IgD-negative memory B cell (primary cell): ENCODE measurements around the gene SHH. TPM values are rescaled to one million over a fixed set of nuclear protein-coding genes. Genes with fewer than 3 reads are reported as not detected.

Source experiments
- H3K27ac Mint-ChIP-seq, 3 donors: one replicate each; pipeline ENCODE4 v1.8.0; 2020 to 2022; ENCODE audit warnings: mild to moderate bottlenecking in 3 of 3, mixed read lengths in 3 of 3, moderate library complexity in 1 of 3
- H3K27me3 Mint-ChIP-seq: one replicate; pipeline ENCODE4 v1.8.0; 2021; ENCODE audit warnings: mixed read lengths
- H3K36me3 Mint-ChIP-seq: one replicate; pipeline ENCODE4 v1.8.0; 2020; ENCODE audit warnings: mild to moderate bottlenecking, mixed read lengths
- H3K4me1 Mint-ChIP-seq, 3 donors: one replicate each; pipeline ENCODE4 v1.8.0; 2020 to 2022; ENCODE audit warnings: mixed read lengths in 3 of 3, mild to moderate bottlenecking in 1 of 3
- H3K4me3 Mint-ChIP-seq, 4 donors: one replicate each; pipeline ENCODE4 v1.8.0; 2020 to 2022; ENCODE audit warnings: mild to moderate bottlenecking in 4 of 4, mixed read lengths in 4 of 4, moderate library complexity in 3 of 4
- H3K9me3 Mint-ChIP-seq, 3 donors: one replicate each; pipeline ENCODE4 v1.8.0; 2020 to 2021; ENCODE audit warnings: mixed read lengths in 3 of 3, mild to moderate bottlenecking in 1 of 3
- polyA plus RNA-seq: library from polyadenylated mRNA; unstranded; fragments of 300-500 nt; fragmentation: Illumina TruSeq; gene quantifications from one replicate; pipeline ENCODE4 v1.2.3, GENCODE V29; 2021

The SHH gene
- polyA plus RNA-seq, 1 donor from 2014 or later: not detected

DNA sequence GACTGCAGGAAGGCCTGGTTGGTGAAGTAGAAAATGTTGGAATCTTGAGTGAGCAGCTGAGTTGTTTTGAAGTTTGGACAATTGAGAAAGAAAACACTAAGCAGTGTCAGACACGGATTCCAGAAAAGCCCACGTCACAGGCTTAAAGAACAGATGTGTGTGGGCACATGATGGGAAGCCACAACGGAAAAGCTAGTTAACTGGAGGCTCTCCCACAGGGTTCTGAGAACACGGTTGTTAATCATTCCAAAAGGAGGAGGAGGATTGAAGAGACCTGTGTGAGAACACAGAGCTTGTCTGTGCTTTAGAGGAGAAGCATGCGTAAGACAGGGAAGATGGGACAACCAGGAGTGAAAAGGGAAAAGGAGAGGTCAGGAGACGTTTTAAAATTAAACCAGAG is 42.6 kb downstream of the SHH start:
- H3K36me3 Mint-ChIP-seq: peaks cover 8% of the 10 kb centered on the region

DNA sequence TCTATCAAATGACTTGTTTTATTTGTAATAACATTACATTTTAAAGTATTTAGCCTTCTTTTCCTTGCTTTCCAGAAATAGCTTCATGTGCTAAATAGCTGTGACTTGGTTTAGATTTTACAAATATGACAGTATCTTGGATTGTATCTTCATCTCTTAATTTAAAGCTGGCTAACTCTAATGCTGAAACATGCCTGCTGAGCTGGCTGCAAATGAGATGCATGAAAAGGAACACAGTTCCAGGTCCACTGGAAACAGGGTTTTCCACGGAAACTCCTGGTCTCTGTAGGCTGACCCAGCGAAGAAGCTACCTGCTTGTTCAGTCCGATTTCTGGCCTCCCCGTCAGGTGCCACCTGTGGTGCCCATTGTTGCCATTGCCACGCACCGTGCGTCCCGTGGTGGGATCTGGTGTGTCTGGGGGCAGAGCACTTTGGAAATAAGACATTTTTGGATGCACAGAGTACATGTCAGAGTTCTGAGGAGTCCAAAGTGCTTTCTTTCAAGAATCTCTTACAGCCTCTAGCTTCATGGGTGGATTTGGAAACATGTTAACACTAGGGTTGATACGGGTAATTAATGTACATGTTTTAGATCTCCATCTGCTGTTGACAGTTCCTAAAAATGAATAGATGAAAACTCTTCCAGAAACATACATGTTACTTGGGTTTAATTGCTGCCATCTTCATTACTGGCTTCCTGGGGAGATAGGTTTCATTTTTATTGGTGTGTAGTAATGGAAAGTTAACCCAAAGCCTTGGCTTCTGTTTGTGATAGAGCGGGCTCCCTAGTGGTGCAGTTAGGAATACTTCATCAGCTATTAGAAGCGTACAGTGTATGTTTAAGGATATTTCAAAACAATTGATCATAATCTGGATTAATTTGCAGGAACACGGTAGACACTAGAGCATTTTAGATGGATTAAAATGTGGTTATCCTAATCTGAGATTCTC is 45.0 kb downstream of the SHH start:
- Mint-ChIP-seq H3K27ac (no peak overlapping the region), H3K4me3 (no peak overlapping the region), H3K27me3 (no peaks in the 10 kb centered on the region), H3K4me1 (peaks cover 13 to 28% (median 20%) of the 10 kb centered on the region in 3 donors), H3K36me3 (peaks cover 5% of the 10 kb centered on the region), H3K9me3 (no peaks in the 10 kb centered on the region)

More for the DNA sequence above, 42.6 kb downstream of the SHH start:
- Mint-ChIP-seq H3K9me3 (no peaks in the 10 kb centered on the region), H3K27ac (no peak overlapping the region), H3K27me3 (no peaks in the 10 kb centered on the region), H3K4me3 (no peak overlapping the region), H3K4me1 (peaks cover 4 to 9% (median 4%) of the 10 kb centered on the region in 3 donors)

DNA sequence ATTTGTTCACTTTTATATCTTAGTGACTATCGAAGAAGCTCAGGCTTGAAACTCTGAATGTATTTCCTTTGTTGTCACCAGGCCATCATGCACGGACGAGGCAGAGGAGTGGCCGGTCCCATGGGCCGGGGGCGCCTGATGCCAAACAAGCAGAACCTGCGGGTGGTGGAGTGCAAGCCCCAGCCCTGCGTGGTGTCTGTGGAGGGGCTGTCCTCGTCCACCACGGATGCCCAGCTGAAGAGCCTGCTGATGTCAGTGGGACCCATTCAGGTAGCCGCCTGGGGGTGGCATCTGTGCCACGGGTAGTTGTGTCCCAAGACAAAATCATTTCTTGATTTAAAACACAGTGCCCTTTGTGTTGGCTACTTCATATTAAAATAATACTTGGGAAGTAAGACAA is 45.9 kb downstream of the SHH start:
- Mint-ChIP-seq H3K4me3 (no peak overlapping the region), H3K27me3 (no peaks in the 10 kb centered on the region), H3K4me1 (peaks cover 13 to 29% (median 22%) of the 10 kb centered on the region in 3 donors), H3K27ac (no peak overlapping the region), H3K9me3 (no peaks in the 10 kb centered on the region), H3K36me3 (peaks cover 5% of the 10 kb centered on the region)

DNA sequence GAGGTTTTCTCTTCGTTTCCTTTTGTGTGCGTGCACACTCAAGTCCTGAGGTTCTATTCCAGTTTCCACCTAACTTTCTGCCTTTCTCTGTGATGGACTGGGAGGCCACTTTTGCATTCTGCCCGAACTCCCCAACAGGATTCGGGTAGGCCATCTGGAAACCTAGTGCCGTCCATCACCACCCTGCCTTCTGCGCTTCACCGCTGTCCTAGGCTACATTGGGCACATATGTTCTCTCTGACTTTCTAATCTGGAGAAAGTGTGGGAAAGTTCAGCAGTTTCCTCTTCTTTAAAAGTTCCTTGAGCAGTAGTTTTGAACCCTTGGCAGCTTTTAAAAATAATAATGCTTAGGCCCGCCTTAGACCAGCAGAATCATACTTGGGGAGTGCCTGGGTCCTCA is 46.8 kb downstream of the SHH start:
- peaks cover 13 to 33% (median 23%) of the 10 kb centered on the region in 3 donors for H3K4me1 Mint-ChIP-seq
- H3K9me3 Mint-ChIP-seq: no peaks in the 10 kb centered on the region
- no peak overlapping the region for H3K4me3 Mint-ChIP-seq
- peaks cover 5% of the 10 kb centered on the region for H3K36me3 Mint-ChIP-seq
- no peaks in the 10 kb centered on the region for H3K27me3 Mint-ChIP-seq
- peak overlapping the region in 2 of 3 donors; percentile 46 to 64 for H3K27ac Mint-ChIP-seq

DNA sequence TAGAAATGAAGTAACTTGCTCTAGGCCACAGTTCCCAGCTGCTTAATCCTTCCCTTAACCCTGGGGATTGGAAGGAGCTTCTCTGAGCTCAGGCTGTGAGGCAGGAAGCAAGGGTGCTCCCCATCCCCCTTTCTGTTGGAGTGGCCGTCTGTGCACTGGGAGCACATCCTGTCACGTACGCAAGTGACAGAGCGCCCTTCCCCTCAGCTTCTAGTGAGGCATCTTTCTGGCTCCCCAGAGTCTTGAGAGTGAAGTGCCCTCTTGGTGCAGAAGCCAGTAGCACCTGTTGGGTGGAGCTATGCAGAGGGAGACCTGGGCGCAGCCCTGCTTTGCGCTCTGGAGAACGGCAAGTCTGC is 47.8 kb downstream of the SHH start:
- Mint-ChIP-seq H3K9me3 (no peaks in the 10 kb centered on the region), H3K27me3 (no peaks in the 10 kb centered on the region), H3K4me3 (peak overlapping the region in 2 of 4 donors; percentile 17 to 61), H3K4me1 (peaks cover 13 to 33% (median 28%) of the 10 kb centered on the region in 3 donors), H3K36me3 (peaks cover 5% of the 10 kb centered on the region), H3K27ac (peak overlapping the region; percentile 62 to 86 (median 78))

DNA sequence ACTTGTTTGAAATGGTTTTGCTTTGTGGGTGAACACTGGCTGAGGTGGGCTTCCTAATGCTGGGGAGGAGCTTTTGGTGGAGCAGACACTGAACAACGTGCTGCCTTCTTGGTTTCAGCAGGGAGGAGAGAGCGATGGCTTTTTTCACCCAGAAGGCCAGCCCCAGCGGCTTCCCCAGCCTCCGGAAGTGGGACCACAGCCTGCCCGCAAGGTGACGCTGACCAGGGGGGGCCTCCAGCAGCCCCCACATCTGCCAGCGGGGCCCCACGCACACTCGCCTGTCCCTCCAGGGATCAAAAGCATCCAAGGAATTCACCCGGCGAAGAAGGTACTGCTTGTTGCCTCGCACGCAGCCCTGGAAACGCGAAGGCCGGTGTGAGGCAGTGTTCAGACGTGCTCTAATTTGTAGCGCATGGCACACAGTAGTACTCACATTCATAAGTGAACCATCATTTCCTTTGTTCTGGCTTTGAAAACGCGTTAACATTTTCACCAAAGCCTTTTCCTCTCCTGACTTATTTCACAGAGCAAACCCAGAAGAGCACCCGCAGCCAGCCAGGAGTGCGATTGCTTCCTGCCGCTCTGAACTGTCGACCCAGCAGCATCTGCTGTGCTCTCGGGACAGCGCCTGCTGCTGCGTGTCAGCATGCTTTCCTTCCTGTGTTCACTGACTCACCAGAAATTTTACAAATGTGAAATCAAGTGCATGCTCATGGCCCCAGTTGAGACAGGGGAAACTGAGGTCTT is 48.4 kb downstream of the SHH start:
- no peaks in the 10 kb centered on the region for H3K9me3 Mint-ChIP-seq
- peak overlapping the region in 3 of 4 donors; percentile 24 to 73 (median 61) for H3K4me3 Mint-ChIP-seq
- H3K36me3 Mint-ChIP-seq: peaks cover 5% of the 10 kb centered on the region
- H3K27ac Mint-ChIP-seq: peak overlapping the region; percentile 62 to 86 (median 78)
- H3K4me1 Mint-ChIP-seq: peaks cover 13 to 33% (median 28%) of the 10 kb centered on the region in 3 donors
- no peaks in the 10 kb centered on the region for H3K27me3 Mint-ChIP-seq

DNA sequence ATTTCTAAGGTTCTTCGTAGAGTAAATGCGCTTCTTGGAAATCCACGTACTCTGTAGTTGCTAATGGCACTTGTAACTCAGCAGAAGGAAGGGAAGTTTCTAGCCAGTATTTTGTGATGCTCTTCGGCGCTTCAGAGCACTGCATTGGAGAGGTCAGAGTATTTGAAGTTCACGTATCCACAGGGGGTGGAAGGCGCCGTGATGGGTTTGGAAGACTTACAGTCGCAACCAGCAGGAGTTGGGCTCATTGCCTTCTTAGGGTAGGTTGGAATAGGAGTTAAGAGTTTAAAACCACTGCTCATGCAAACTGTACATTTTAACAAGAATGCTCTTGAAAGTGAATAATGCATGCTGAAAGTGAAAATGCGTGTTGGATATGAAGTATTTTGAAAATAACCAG is 49.1 kb downstream of the SHH start:
- Mint-ChIP-seq H3K27me3 (no peaks in the 10 kb centered on the region), H3K4me3 (peak overlapping the region in 2 of 4 donors; percentile 73 to 79), H3K4me1 (peaks cover 11 to 30% (median 26%) of the 10 kb centered on the region in 3 donors), H3K27ac (peak overlapping the region in 2 of 3 donors; percentile 62 to 78), H3K36me3 (peaks cover 3% of the 10 kb centered on the region), H3K9me3 (no peaks in the 10 kb centered on the region)

DNA sequence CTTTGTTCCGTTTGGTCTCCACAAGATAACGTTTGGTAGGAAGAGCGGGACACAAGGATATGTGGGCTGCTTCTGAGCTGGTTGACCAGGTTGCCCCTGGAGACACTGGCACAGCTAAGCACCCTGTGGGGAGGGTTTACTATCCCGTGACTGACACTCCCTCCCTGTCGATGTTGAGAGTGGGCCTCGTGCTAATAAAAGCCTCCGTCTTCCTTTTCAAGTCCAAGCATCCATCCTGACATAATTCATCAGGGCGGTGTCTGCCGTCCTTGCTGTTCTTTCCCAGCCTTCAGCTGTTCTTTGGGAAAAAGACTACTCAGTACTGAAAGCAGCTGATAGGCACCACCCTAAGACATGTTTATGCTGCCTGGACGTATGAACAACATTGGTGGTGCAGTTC is 49.6 kb downstream of the SHH start:
- H3K4me1 Mint-ChIP-seq: peaks cover 11 to 29% (median 26%) of the 10 kb centered on the region in 3 donors
- no peak overlapping the region for H3K27ac Mint-ChIP-seq
- peaks cover 3% of the 10 kb centered on the region for H3K36me3 Mint-ChIP-seq
- no peak overlapping the region for H3K4me3 Mint-ChIP-seq
- H3K9me3 Mint-ChIP-seq: no peaks in the 10 kb centered on the region
- no peaks in the 10 kb centered on the region for H3K27me3 Mint-ChIP-seq

DNA sequence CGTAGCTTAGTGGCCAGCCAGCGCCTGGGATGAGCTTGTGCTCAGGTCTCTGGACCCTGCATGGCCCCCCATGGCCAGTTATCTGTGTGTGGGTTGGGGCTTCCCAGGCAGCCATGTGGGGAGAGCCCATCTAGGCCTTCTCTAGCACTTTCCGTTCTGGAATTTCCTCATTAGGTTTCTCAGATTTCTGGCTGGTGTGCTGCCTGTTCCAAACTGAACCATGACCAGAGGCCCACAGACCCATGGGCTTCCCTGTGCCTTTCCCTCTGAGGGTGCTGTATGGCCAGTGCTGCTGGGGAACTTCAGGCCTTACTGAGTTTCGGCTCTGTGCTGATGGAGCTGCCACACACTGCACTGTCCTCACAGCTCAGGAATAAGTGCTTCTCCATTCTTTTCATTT is 50.2 kb downstream of the SHH start:
- Mint-ChIP-seq H3K36me3 (peaks cover 3% of the 10 kb centered on the region), H3K9me3 (no peaks in the 10 kb centered on the region), H3K4me3 (no peak overlapping the region), H3K27me3 (no peaks in the 10 kb centered on the region), H3K4me1 (peaks cover 11 to 29% (median 27%) of the 10 kb centered on the region in 3 donors), H3K27ac (peak overlapping the region in 1 of 3 donors; percentile 53)

DNA sequence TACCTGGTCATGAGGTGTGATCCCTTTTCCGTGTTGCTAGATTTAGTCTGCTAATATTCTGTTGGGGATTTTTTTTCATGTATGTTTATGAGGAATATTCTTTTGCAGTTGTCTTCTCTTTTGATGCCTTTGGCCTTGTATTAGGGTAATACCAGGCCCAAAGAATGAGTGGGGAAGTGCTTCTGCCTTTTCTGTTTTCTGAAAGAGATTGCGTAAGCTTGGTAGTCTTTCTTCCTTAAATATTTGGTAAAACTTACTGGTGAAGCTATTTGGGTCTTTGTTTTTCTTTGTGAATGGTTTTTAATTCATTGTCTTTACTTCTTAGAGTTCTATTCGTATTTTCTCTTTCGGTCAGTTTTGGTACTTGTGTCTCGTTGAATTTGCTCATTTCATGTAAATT is 51.1 kb downstream of the SHH start:
- Mint-ChIP-seq H3K4me3 (no peak overlapping the region), H3K27ac (no peak overlapping the region), H3K9me3 (no peaks in the 10 kb centered on the region), H3K4me1 (peaks cover 20 to 36% (median 34%) of the 10 kb centered on the region in 3 donors), H3K27me3 (no peaks in the 10 kb centered on the region), H3K36me3 (peaks cover 7% of the 10 kb centered on the region)

DNA sequence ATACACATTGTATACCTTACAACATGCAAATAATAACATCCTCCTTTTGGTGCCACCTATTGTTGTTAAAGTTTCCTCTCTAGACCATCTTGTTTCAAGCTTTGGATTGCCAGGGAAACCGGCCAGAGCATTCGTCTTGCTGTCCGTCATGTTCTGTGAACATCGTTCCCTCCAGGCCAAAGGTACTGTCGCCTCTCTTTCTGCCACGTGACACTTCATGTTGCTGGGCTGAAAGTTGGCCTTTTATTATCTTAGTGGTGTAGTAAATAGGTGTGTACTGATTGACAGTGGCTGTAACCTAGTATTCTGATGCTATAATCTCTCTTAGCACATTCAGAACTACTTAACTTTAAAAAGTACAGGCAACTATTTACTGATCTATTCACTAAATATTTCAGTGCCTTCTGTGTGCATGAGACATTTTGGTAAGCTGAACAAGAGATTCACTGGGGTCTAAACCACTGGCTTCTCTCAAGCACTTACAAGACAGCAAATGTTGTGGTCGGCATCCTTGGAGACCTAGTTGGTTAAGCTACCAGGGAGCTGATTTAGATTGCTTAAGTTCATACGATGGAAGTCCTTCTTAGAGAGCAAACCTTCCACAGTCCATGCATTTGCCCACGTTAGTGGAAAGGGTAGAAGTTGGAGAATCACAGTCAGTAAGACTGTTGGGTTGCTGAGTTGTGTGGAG is 52.4 kb downstream of the SHH start:
- Mint-ChIP-seq H3K4me1 (peaks cover 29 to 42% (median 40%) of the 10 kb centered on the region in 3 donors), H3K9me3 (no peaks in the 10 kb centered on the region), H3K36me3 (peaks cover 7% of the 10 kb centered on the region), H3K27ac (peak overlapping the region in 1 of 3 donors; percentile 22), H3K4me3 (no peak overlapping the region), H3K27me3 (no peaks in the 10 kb centered on the region)

DNA sequence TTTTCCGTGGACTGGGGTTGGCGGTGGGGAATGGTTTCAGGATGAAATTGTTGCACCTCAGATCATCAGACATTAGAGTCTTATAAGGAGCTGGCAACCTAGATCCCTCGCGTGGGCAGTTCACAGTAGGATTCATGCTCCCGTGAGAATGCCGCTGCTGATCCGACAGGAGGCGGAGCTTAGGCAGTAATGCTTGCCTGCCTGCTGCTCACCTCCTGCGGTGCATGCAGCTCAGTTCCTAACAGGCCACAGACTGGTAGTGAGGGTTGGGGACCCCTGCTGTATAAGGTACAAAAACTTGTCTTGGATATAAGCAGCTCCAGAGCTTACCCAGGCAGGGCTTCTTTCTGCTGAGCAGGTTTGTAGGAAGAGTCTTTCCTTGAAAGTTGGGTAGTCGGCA is 53.9 kb downstream of the SHH start:
- peaks cover 29 to 45% (median 40%) of the 10 kb centered on the region in 3 donors for H3K4me1 Mint-ChIP-seq
- peak overlapping the region in 1 of 3 donors; percentile 27 for H3K27ac Mint-ChIP-seq
- no peaks in the 10 kb centered on the region for H3K9me3 Mint-ChIP-seq
- H3K27me3 Mint-ChIP-seq: peaks cover 2% of the 10 kb centered on the region
- no peak overlapping the region for H3K4me3 Mint-ChIP-seq
- H3K36me3 Mint-ChIP-seq: peaks cover 7% of the 10 kb centered on the region

DNA sequence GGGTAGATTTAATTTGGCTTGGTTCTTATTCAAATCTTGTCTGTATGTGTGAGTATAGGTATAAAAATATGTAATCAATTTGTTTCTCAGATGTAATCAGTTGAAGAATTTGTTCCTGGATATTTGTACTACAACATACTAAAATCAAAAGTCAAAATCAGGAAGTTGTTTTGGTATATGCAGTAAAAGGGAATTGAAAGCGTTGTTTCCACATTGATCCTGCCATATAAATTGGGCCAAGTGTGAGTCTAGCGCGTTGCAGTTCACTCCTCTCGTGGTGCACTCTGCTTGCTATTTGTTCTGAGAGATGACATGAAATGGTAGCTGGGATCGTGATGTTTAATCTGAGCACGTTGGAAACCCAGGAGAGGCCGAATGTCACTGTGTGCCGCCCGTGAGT is 55.9 kb downstream of the SHH start:
- Mint-ChIP-seq H3K9me3 (no peaks in the 10 kb centered on the region), H3K4me1 (peaks cover 43 to 49% (median 49%) of the 10 kb centered on the region in 3 donors), H3K27ac (peak overlapping the region in 2 of 3 donors; percentile 1 to 9), H3K27me3 (peaks cover 2% of the 10 kb centered on the region), H3K4me3 (peak overlapping the region in 2 of 4 donors; percentile 65 to 85), H3K36me3 (peaks cover 7% of the 10 kb centered on the region)

DNA sequence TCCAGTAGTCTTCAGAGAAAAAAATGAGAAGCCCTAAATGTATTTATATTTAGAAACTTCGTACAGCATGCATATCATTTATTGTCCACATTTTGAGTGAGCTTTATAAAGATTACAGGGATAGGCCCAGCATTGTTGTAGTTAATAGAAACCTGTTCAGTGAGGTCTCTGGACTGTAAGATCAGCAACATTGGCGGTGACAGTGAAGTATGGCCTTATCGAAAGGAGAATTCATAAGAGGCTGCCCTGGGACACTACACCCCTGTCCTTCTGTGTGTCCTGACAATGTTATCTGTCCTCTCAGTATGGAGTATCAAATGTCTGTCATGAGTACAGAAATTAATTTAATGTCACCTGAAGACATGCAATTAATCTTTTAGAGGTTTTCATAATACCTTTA is 57.2 kb downstream of the SHH start:
- no peak overlapping the region for H3K27ac Mint-ChIP-seq
- H3K9me3 Mint-ChIP-seq: no peaks in the 10 kb centered on the region
- H3K36me3 Mint-ChIP-seq: peaks cover 7% of the 10 kb centered on the region
- peak overlapping the region in 1 of 4 donors; percentile 13 for H3K4me3 Mint-ChIP-seq
- H3K27me3 Mint-ChIP-seq: peaks cover 2% of the 10 kb centered on the region
- peaks cover 43 to 50% (median 45%) of the 10 kb centered on the region in 3 donors for H3K4me1 Mint-ChIP-seq
